Left lung (tissue), 10 donors: Measurements from ENCODE around the gene ALDH3A2. TPM values are rescaled to one million over a fixed set of nuclear protein-coding genes. Genes with fewer than 3 reads are reported as not detected.
A peak's percentile ranks its signal among the peaks of the same experiment; 100 is the strongest.

Source experiments
- ATAC-seq: fragments of 200-7000 bp; cut with Tn5 transposase; one replicate; pipeline ENCODE4 v1.9.1; 2020; ENCODE audit warnings: moderate library complexity
- DNase-seq, 4 donors: peaks; one replicate each; pipeline ENCODE4 v3.0.0-alpha.2; 2013 to 2020
- H3K27ac ChIP-seq, 2 donors: fragments of 200-600 bp; sonication (generic) in 1 of 2; one replicate each; pipeline versions ENCODE4 v1.5.0 to v1.8.0; 2020 to 2021
- H3K27me3 ChIP-seq, 2 donors: fragments of 200-600 bp; sonication (generic) in 1 of 2; one replicate each; pipeline versions ENCODE4 v1.5.0 to v1.8.0; 2020 to 2021
- H3K36me3 ChIP-seq, 2 donors: fragments of 200-600 bp; sonication (generic) in 1 of 2; one replicate each; pipeline versions ENCODE4 v1.5.0 to v1.8.0; 2020 to 2021
- H3K4me1 ChIP-seq, 2 donors: fragments of 200-600 bp; one replicate each; pipeline ENCODE4 v1.8.0; 2021
- H3K4me3 ChIP-seq, 2 donors: fragments of 200-600 bp; sonication (generic) in 1 of 2; one replicate each; pipeline versions ENCODE4 v1.5.0 to v1.8.0; 2020 to 2021; ENCODE audit warnings: mild to moderate bottlenecking in 1 of 2
- H3K9me3 ChIP-seq, 2 donors: fragments of 200-600 bp; sonication (generic) in 1 of 2; one replicate each; pipeline versions ENCODE4 v1.5.0 to v1.8.0; 2020 to 2021
- CTCF ChIP-seq, 2 donors: fragments of 200-600 bp; sonication (generic) in 1 of 2; IDR thresholded peaks; one replicate each; pipeline versions ENCODE4 v1.5.0 to v1.8.0; 2021; ENCODE audit warnings: antibody characterized with exemption in 2 of 2
- intact Hi-C, 2 donors: fragments of 100-400 bp; cut with DNase I; formaldehyde crosslinking; loops; one replicate each; pipeline versions ENCODE4 v1.11.2 to v1.14.2; 2022
- polyA plus RNA-seq, 6 donors: library from polyadenylated mRNA; unstranded; fragments of 120-200 nt; gene quantifications; one replicate each; pipeline ENCODE4 v1.2.1, GENCODE V29; 2013; ENCODE audit not compliant: insufficient read length in 6 of 6
- total RNA-seq, 2 donors: library from RNA; stranded (reverse); fragmentation: NEBNext Ultra II Directional; extraction: Animal tissue kit (Norgen Biotek cat#: 25700); gene quantifications; one replicate each; pipeline ENCODE4 v1.2.1, GENCODE V29; 2021
- donor health status: DM: no; HTN: yes; CAD: no.
- donor health status: DM: no; HTN: no; CAD: no.

Gene ALDH3A2
- total and polyA plus RNA-seq, 8 donors = 57.6 to 208 (median 70.1) TPM

GRCh38 chr17:19718613-19719354 is 70.2 kb downstream of the ALDH3A2 start:
- Histone ChIP-seq H3K36me3 (no peaks in the 10 kb centered on the region), H3K9me3 (no peaks in the 10 kb centered on the region), H3K4me1 (peaks cover 3 to 5% of the 10 kb centered on the region in 2 donors), H3K27me3 (no peaks in the 10 kb centered on the region), H3K27ac (no peak overlapping the region), H3K4me3 (no peak overlapping the region)
- intact Hi-C loops = no loop called here
- TF ChIP-seq CTCF (IDR thresholded peaks at IDR 0.05) = no peak
- DNase-seq = peak in 2 of 4 donors; percentile 28 to 50
- peak; percentile 7 for ATAC-seq

- H3K9me3 ChIP-seq = no peaks in the 10 kb centered on the region
- H3K4me3 ChIP-seq = no peak overlapping the region
- peak in 1 of 4 donors; percentile 57 for DNase-seq
- intact Hi-C loops = no loop called here
- no peak for TF ChIP-seq CTCF (IDR thresholded peaks at IDR 0.05)
- H3K4me1 ChIP-seq = peaks cover 5 to 10% of the 10 kb centered on the region in 2 donors
- no peaks in the 10 kb centered on the region for H3K27me3 ChIP-seq
- peak; percentile 12 for ATAC-seq
- H3K36me3 ChIP-seq = no peaks in the 10 kb centered on the region
- H3K27ac ChIP-seq = no peak overlapping the region
These were observed 71.0 kb downstream of the ALDH3A2 start for GRCh38 chr17:19719355-19720209.

- Histone ChIP-seq H3K4me1 (peaks cover 5 to 16% of the 10 kb centered on the region in 2 donors), H3K27ac (no peak overlapping the region), H3K36me3 (no peaks in the 10 kb centered on the region), H3K27me3 (no peaks in the 10 kb centered on the region), H3K9me3 (no peaks in the 10 kb centered on the region), H3K4me3 (no peak overlapping the region)
- ATAC-seq = no peak
- intact Hi-C loops = no loop called here
- DNase-seq = peak in 1 of 4 donors; percentile 25
- no peak for TF ChIP-seq CTCF (IDR thresholded peaks at IDR 0.05)
These were observed 71.6 kb downstream of the ALDH3A2 start for GRCh38 chr17:19720210-19720475.

- Histone ChIP-seq H3K9me3 (no peaks in the 10 kb centered on the region), H3K27me3 (no peaks in the 10 kb centered on the region), H3K4me3 (no peak overlapping the region), H3K36me3 (no peaks in the 10 kb centered on the region), H3K27ac (no peak overlapping the region), H3K4me1 (peaks cover 5 to 22% of the 10 kb centered on the region in 2 donors)
- intact Hi-C loops = no loop called here
- peak in 2 of 4 donors; percentile 34 to 59 for DNase-seq
- TF ChIP-seq CTCF (IDR thresholded peaks at IDR 0.05) = no peak
- no peak for ATAC-seq
These were observed 72.3 kb downstream of the ALDH3A2 start for GRCh38 chr17:19720631-19721426.
